Measurements from ENCODE around the gene FAM184A.

FAM184A gene

DNA sequence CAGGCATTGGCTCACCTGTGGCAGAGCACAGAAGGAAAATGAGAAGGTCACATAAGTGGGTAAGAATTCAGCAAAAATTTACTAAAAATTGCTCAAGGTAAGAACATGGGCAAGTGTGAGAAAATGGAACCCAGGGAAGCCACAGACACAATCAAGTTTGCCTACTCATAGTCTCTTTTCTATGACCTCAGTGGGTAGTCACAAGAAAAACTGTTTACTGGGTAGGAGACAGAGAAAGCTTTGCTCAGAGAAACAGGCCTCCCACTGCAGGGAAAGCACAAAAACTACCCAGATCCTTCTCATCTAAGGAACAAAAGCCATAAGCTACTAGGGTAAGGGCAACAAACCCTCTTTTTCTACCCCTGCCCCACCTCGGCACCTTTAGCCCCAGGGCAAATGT, 35.2 kb downstream of the FAM184A start:
- Histone ChIP-seq H3K9ac (ENCODE audit: low read depth, low read length, poor library complexity, severe bottlenecking) (no peak overlapping the region), H3K9me3 (ENCODE audit: insufficient read depth, low read depth, low read length) (no peaks in the 10 kb centered on the region)

GRCh38 chr6:119040636-119041035, 37.8 kb downstream of the FAM184A start:
- H2AFZ ChIP-seq (ENCODE audit: low read length), result no peak overlapping the region
- H3K4me1 ChIP-seq (ENCODE audit: insufficient read depth, low read length, poor library complexity, severe bottlenecking), result no peaks in the 10 kb centered on the region
- H3K36me3 ChIP-seq (ENCODE audit: insufficient read depth, low read length), result no peaks in the 10 kb centered on the region
- TF ChIP-seq, protein P1, sequence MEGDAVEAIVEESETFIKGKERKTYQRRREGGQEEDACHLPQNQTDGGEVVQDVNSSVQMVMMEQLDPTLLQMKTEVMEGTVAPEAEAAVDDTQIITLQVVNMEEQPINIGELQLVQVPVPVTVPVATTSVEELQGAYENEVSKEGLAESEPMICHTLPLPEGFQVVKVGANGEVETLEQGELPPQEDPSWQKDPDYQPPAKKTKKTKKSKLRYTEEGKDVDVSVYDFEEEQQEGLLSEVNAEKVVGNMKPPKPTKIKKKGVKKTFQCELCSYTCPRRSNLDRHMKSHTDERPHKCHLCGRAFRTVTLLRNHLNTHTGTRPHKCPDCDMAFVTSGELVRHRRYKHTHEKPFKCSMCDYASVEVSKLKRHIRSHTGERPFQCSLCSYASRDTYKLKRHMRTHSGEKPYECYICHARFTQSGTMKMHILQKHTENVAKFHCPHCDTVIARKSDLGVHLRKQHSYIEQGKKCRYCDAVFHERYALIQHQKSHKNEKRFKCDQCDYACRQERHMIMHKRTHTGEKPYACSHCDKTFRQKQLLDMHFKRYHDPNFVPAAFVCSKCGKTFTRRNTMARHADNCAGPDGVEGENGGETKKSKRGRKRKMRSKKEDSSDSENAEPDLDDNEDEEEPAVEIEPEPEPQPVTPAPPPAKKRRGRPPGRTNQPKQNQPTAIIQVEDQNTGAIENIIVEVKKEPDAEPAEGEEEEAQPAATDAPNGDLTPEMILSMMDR (conservative IDR thresholded peaks at IDR 0.05; ENCODE audit: low read length), result no peak
- no peak for TF ChIP-seq EZH2phosphoT487 (IDR thresholded peaks at IDR 0.05; ENCODE audit: borderline replicate concordance)
- no peaks in the 10 kb centered on the region for H3K9me2 ChIP-seq (replicated peaks; ENCODE audit: low read depth, low read length)
- H3K9ac ChIP-seq (ENCODE audit: low read depth, low read length, poor library complexity, severe bottlenecking), result no peak overlapping the region
- H3K4me3 ChIP-seq (ENCODE audit: low read length, poor library complexity, severe bottlenecking), result no peak overlapping the region
- H3K9me3 ChIP-seq (ENCODE audit: insufficient read depth, low read depth, low read length), result no peaks in the 10 kb centered on the region
- no peaks in the 10 kb centered on the region for H3K27me3 ChIP-seq (ENCODE audit: insufficient read depth, low read length, poor library complexity, severe bottlenecking)
- no peak overlapping the region for H3K4me2 ChIP-seq (ENCODE audit: low read depth, low read length, poor library complexity, severe bottlenecking)
- H4K20me1 ChIP-seq (ENCODE audit: insufficient read depth, low read length, poor library complexity, severe bottlenecking), result no peaks in the 10 kb centered on the region
- no peaks in the 10 kb centered on the region for H3K79me2 ChIP-seq (ENCODE audit: insufficient read depth, low read length)
- no peaks in the 10 kb centered on the region for H3F3A ChIP-seq (ENCODE audit: low read depth)

More for the DNA sequence above, 35.2 kb downstream of the FAM184A start:
- no peaks in the 10 kb centered on the region for H3K4me1 ChIP-seq (ENCODE audit: insufficient read depth, low read length, poor library complexity, severe bottlenecking)
- no peaks in the 10 kb centered on the region for H4K20me1 ChIP-seq (ENCODE audit: insufficient read depth, low read length, poor library complexity, severe bottlenecking)
- H3K79me2 ChIP-seq (ENCODE audit: insufficient read depth, low read length), result no peaks in the 10 kb centered on the region
- H2AFZ ChIP-seq (ENCODE audit: low read length), result no peak overlapping the region
- TF ChIP-seq, protein P1 (conservative IDR thresholded peaks at IDR 0.05; ENCODE audit: low read length), result no peak
- no peak for TF ChIP-seq EZH2phosphoT487 (IDR thresholded peaks at IDR 0.05; ENCODE audit: borderline replicate concordance)
- H3F3A ChIP-seq (ENCODE audit: low read depth), result no peaks in the 10 kb centered on the region
- no peak overlapping the region for H3K4me3 ChIP-seq (ENCODE audit: low read length, poor library complexity, severe bottlenecking)
- H3K27me3 ChIP-seq (ENCODE audit: insufficient read depth, low read length, poor library complexity, severe bottlenecking), result no peaks in the 10 kb centered on the region
- no peak overlapping the region for H3K4me2 ChIP-seq (ENCODE audit: low read depth, low read length, poor library complexity, severe bottlenecking)
- H3K36me3 ChIP-seq (ENCODE audit: insufficient read depth, low read length), result no peaks in the 10 kb centered on the region
- no peaks in the 10 kb centered on the region for H3K9me2 ChIP-seq (replicated peaks; ENCODE audit: low read depth, low read length)

DNA sequence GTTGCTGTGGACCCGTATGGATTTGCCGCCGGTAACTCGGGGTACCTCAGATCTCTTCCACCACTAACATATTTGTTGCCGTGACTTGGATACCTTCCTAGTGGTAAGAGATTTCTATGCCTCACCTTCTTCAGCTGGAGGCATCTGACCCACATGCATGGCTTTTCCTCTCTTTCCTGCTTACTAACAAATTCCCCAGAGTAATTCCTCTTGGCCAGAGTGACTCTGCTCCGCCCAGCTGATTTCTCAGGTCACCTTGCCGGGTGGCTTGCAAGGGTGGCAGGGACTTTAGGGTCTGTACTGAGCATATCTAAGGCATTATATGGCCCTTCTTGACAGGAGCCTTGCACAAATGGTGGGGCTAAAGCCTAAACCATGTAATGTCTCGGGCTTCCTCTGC, 38.2 kb downstream of the FAM184A start:
- Histone ChIP-seq H3K9me2 (replicated peaks; ENCODE audit: low read depth, low read length) (no peaks in the 10 kb centered on the region), H3K79me2 (ENCODE audit: insufficient read depth, low read length) (no peaks in the 10 kb centered on the region), H2AFZ (ENCODE audit: low read length) (no peak overlapping the region), H3K36me3 (ENCODE audit: insufficient read depth, low read length) (no peaks in the 10 kb centered on the region), H3F3A (ENCODE audit: low read depth) (no peaks in the 10 kb centered on the region), H3K9me3 (ENCODE audit: insufficient read depth, low read depth, low read length) (no peaks in the 10 kb centered on the region), H4K20me1 (ENCODE audit: insufficient read depth, low read length, poor library complexity, severe bottlenecking) (no peaks in the 10 kb centered on the region), H3K4me2 (ENCODE audit: low read depth, low read length, poor library complexity, severe bottlenecking) (no peak overlapping the region), H3K27me3 (ENCODE audit: insufficient read depth, low read length, poor library complexity, severe bottlenecking) (no peaks in the 10 kb centered on the region), H3K4me1 (ENCODE audit: insufficient read depth, low read length, poor library complexity, severe bottlenecking) (no peaks in the 10 kb centered on the region), H3K9ac (ENCODE audit: low read depth, low read length, poor library complexity, severe bottlenecking) (no peak overlapping the region), H3K4me3 (ENCODE audit: low read length, poor library complexity, severe bottlenecking) (no peak overlapping the region)
- TF ChIP-seq EZH2phosphoT487 (IDR thresholded peaks at IDR 0.05; ENCODE audit: borderline replicate concordance), result no peak
- TF ChIP-seq, protein P1 (conservative IDR thresholded peaks at IDR 0.05; ENCODE audit: low read length), result no peak

Data from Loucy (cell line).